Activated CD8-positive, alpha-beta memory T cell treated with anti-CD3 and anti-CD28 coated beads for 1 hour (primary cell): ENCODE data around the gene CAMTA1.

Experiments
- DNase-seq, 2 donors: peaks; one replicate each; pipeline ENCODE4 v3.0.0-alpha.2; 2020; ENCODE audit warnings: low read depth in 1 of 2; ENCODE audit errors: extremely low read depth in 1 of 2

The CAMTA1 gene

GRCh38 chr1:7050751-7051665 is 265.8 kb downstream of the CAMTA1 start:
- DNase-seq, result no peak

GRCh38 chr1:7052701-7053100 is 267.4 kb downstream of the CAMTA1 start:
- no peak for DNase-seq

- DNase-seq, result no peak
These were observed 275.5 kb downstream of the CAMTA1 start for GRCh38 chr1:7060745-7061144.

GRCh38 chr1:7062346-7063061 is 277.2 kb downstream of the CAMTA1 start:
- no peak for DNase-seq

GRCh38 chr1:7063981-7064380 is 278.7 kb downstream of the CAMTA1 start:
- no peak for DNase-seq

- no peak for DNase-seq
These were observed 283.3 kb downstream of the CAMTA1 start for GRCh38 chr1:7068552-7068951.

GRCh38 chr1:7069931-7070330 is 284.7 kb downstream of the CAMTA1 start:
- DNase-seq, result no peak

GRCh38 chr1:7070389-7071029 is 285.3 kb downstream of the CAMTA1 start:
- DNase-seq, result peak; percentile 1 to 22

GRCh38 chr1:7076117-7076516 is 290.9 kb downstream of the CAMTA1 start:
- DNase-seq, result no peak

GRCh38 chr1:7076572-7076971 is 291.3 kb downstream of the CAMTA1 start:
- no peak for DNase-seq

- no peak for DNase-seq
These were observed 291.9 kb downstream of the CAMTA1 start for GRCh38 chr1:7077136-7077535.

- DNase-seq, result no peak
These were observed 292.7 kb downstream of the CAMTA1 start for GRCh38 chr1:7077970-7078369.

- no peak for DNase-seq
These were observed 294.4 kb downstream of the CAMTA1 start for GRCh38 chr1:7079637-7080036.

- DNase-seq, result no peak
These were observed 299.1 kb downstream of the CAMTA1 start for GRCh38 chr1:7084232-7084894.

- no peak for DNase-seq
These were observed 300.3 kb downstream of the CAMTA1 start for GRCh38 chr1:7085521-7085920.

GRCh38 chr1:7086106-7086505 is 300.9 kb downstream of the CAMTA1 start:
- DNase-seq, result no peak

- no peak for DNase-seq
These were observed 302.6 kb downstream of the CAMTA1 start for GRCh38 chr1:7087888-7088287.

- no peak for DNase-seq
These were observed 304.2 kb downstream of the CAMTA1 start for GRCh38 chr1:7089497-7089896.

- no peak for DNase-seq
These were observed 308.0 kb downstream of the CAMTA1 start for GRCh38 chr1:7093297-7093696.

GRCh38 chr1:7094086-7094485 is 308.8 kb downstream of the CAMTA1 start:
- DNase-seq, result no peak

- DNase-seq, result no peak
These were observed 309.3 kb downstream of the CAMTA1 start for GRCh38 chr1:7094509-7094908.
